Measurements from ENCODE around the gene MMP24OS.
"Not testable (repeated sequence)": the region's sequence is repeated elsewhere in the genome, so short reads cannot be mapped to it uniquely, and the experiment has no call there.

The MMP24OS gene

GRCh38 chr20:35275741-35276251 lies 2.1 kb downstream of the MMP24OS start:
- no peak for DNase-seq (ENCODE audit: low spot score)

- no peak for DNase-seq (ENCODE audit: low spot score)
Observed at GRCh38 chr20:35274172-35275092, 3.5 kb downstream of the MMP24OS start.

- no peak for DNase-seq (ENCODE audit: low spot score)
Observed at GRCh38 chr20:35273449-35274171, 4.3 kb downstream of the MMP24OS start.

- no peak for DNase-seq (ENCODE audit: low spot score)
Observed at GRCh38 chr20:35271904-35272303, 6.0 kb downstream of the MMP24OS start.

- no peak for DNase-seq (ENCODE audit: low spot score)
Observed at GRCh38 chr20:35271073-35271882, 6.6 kb downstream of the MMP24OS start.

- DNase-seq (ENCODE audit: low spot score): no peak
Observed at GRCh38 chr20:35270021-35270902, 7.7 kb downstream of the MMP24OS start.

GRCh38 chr20:35269055-35269781 lies 8.7 kb downstream of the MMP24OS start:
- DNase-seq (ENCODE audit: low spot score): peak; percentile 76

GRCh38 chr20:35267092-35267491 lies 10.8 kb downstream of the MMP24OS start:
- no peak for DNase-seq (ENCODE audit: low spot score)

- DNase-seq (ENCODE audit: low spot score): no peak
Observed at GRCh38 chr20:35264755-35265154, 13.2 kb downstream of the MMP24OS start.

- DNase-seq (ENCODE audit: low spot score): no peak
Observed at GRCh38 chr20:35263532-35264341, 14.2 kb downstream of the MMP24OS start.

- not testable (repeated sequence) for DNase-seq (ENCODE audit: low spot score)
Observed at GRCh38 chr20:35262731-35263531, 15.0 kb downstream of the MMP24OS start.

GRCh38 chr20:35262321-35262720 lies 15.6 kb downstream of the MMP24OS start:
- not testable (repeated sequence) for DNase-seq (ENCODE audit: low spot score)

- no peak for DNase-seq (ENCODE audit: low spot score)
Observed at GRCh38 chr20:35260426-35260825, 17.5 kb downstream of the MMP24OS start.

GRCh38 chr20:35257175-35257909 lies 20.6 kb downstream of the MMP24OS start:
- no peak for DNase-seq (ENCODE audit: low spot score)

- DNase-seq (ENCODE audit: low spot score): no peak
Observed at GRCh38 chr20:35254448-35254999, 23.4 kb downstream of the MMP24OS start.

GRCh38 chr20:35253010-35253409 lies 24.9 kb downstream of the MMP24OS start:
- no peak for DNase-seq (ENCODE audit: low spot score)

GRCh38 chr20:35252598-35252997 lies 25.3 kb downstream of the MMP24OS start:
- not testable (repeated sequence) for DNase-seq (ENCODE audit: low spot score)

GRCh38 chr20:35252037-35252461 lies 25.9 kb downstream of the MMP24OS start:
- DNase-seq (ENCODE audit: low spot score): no peak

Data from COLO829 (cell line).